ENCODE results near the gene ATM.
"Not testable (repeated sequence)": the region's sequence is repeated elsewhere in the genome, so short reads cannot be mapped to it uniquely, and the experiment has no call there.

ATM gene

GRCh38 chr11:108369064-108369463, 146.2 kb downstream of the ATM start:
- Histone ChIP-seq H3K9ac (ENCODE audit: low read depth, low read length, poor library complexity, severe bottlenecking) (no peak overlapping the region), H3K4me3 (ENCODE audit: low read length, poor library complexity, severe bottlenecking) (no peak overlapping the region), H4K20me1 (ENCODE audit: insufficient read depth, low read length, poor library complexity, severe bottlenecking) (no peaks in the 10 kb centered on the region), H2AFZ (ENCODE audit: low read length) (no peak overlapping the region), H3K27me3 (ENCODE audit: insufficient read depth, low read length, poor library complexity, severe bottlenecking) (no peaks in the 10 kb centered on the region), H3K9me3 (ENCODE audit: insufficient read depth, low read depth, low read length) (no peaks in the 10 kb centered on the region), H3K36me3 (ENCODE audit: insufficient read depth, low read length) (no peaks in the 10 kb centered on the region; the same call in 1 of the 2 replicates), H3K9me2 (replicated peaks; ENCODE audit: low read depth, low read length) (no peaks in the 10 kb centered on the region), H3K4me1 (ENCODE audit: insufficient read depth, low read length, poor library complexity, severe bottlenecking) (no peaks in the 10 kb centered on the region), H3K4me2 (ENCODE audit: low read depth, low read length, poor library complexity, severe bottlenecking) (no peak overlapping the region), H3K79me2 (ENCODE audit: insufficient read depth, low read length) (no peaks in the 10 kb centered on the region), H3F3A (ENCODE audit: low read depth) (no peaks in the 10 kb centered on the region)
- TF ChIP-seq EZH2phosphoT487 (IDR thresholded peaks at IDR 0.05; ENCODE audit: borderline replicate concordance) = no peak
- TF ChIP-seq, protein P1, sequence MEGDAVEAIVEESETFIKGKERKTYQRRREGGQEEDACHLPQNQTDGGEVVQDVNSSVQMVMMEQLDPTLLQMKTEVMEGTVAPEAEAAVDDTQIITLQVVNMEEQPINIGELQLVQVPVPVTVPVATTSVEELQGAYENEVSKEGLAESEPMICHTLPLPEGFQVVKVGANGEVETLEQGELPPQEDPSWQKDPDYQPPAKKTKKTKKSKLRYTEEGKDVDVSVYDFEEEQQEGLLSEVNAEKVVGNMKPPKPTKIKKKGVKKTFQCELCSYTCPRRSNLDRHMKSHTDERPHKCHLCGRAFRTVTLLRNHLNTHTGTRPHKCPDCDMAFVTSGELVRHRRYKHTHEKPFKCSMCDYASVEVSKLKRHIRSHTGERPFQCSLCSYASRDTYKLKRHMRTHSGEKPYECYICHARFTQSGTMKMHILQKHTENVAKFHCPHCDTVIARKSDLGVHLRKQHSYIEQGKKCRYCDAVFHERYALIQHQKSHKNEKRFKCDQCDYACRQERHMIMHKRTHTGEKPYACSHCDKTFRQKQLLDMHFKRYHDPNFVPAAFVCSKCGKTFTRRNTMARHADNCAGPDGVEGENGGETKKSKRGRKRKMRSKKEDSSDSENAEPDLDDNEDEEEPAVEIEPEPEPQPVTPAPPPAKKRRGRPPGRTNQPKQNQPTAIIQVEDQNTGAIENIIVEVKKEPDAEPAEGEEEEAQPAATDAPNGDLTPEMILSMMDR (conservative IDR thresholded peaks at IDR 0.05; ENCODE audit: low read length) = no peak

GRCh38 chr11:108370315-108370714, 147.4 kb downstream of the ATM start:
- TF ChIP-seq, protein P1 (conservative IDR thresholded peaks at IDR 0.05; ENCODE audit: low read length) = no peak
- TF ChIP-seq EZH2phosphoT487 (IDR thresholded peaks at IDR 0.05; ENCODE audit: borderline replicate concordance) = no peak
- H3K9me2 ChIP-seq (replicated peaks; ENCODE audit: low read depth, low read length) = no peaks in the 10 kb centered on the region
- no peak overlapping the region for H3K4me3 ChIP-seq (ENCODE audit: low read length, poor library complexity, severe bottlenecking)
- H3F3A ChIP-seq (ENCODE audit: low read depth) = no peaks in the 10 kb centered on the region
- H3K36me3 ChIP-seq (ENCODE audit: insufficient read depth, low read length) = no peaks in the 10 kb centered on the region; the same call in 1 of the 2 replicates
- no peak overlapping the region for H2AFZ ChIP-seq (ENCODE audit: low read length)
- no peaks in the 10 kb centered on the region for H3K27me3 ChIP-seq (ENCODE audit: insufficient read depth, low read length, poor library complexity, severe bottlenecking)
- H3K9me3 ChIP-seq (ENCODE audit: insufficient read depth, low read depth, low read length) = no peaks in the 10 kb centered on the region
- no peaks in the 10 kb centered on the region for H3K4me1 ChIP-seq (ENCODE audit: insufficient read depth, low read length, poor library complexity, severe bottlenecking)
- no peaks in the 10 kb centered on the region for H3K79me2 ChIP-seq (ENCODE audit: insufficient read depth, low read length)
- H4K20me1 ChIP-seq (ENCODE audit: insufficient read depth, low read length, poor library complexity, severe bottlenecking) = no peaks in the 10 kb centered on the region
- no peak overlapping the region for H3K9ac ChIP-seq (ENCODE audit: low read depth, low read length, poor library complexity, severe bottlenecking)
- no peak overlapping the region for H3K4me2 ChIP-seq (ENCODE audit: low read depth, low read length, poor library complexity, severe bottlenecking)

DNA sequence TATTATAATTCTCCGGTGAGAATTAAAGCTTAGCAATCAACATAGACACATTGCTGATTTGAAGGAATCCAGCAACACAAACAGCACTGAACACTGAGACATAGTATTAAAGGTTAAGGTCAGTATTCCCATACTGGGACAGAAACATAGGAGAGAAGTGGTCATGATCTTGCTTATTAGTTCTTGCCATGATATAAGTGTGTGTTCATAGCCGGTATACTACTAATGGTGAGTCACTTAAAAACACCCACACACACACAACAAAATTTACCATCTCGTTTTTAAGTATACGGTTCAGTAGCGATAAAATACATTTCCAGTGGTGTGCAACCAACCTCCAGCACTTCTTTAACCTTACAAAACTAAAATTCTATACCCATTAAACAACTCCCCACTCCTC, 148.1 kb downstream of the ATM start:
- H3K9ac ChIP-seq (ENCODE audit: low read depth, low read length, poor library complexity, severe bottlenecking) = no peak overlapping the region
- H4K20me1 ChIP-seq (ENCODE audit: insufficient read depth, low read length, poor library complexity, severe bottlenecking) = no peaks in the 10 kb centered on the region
- TF ChIP-seq, protein P1 (conservative IDR thresholded peaks at IDR 0.05; ENCODE audit: low read length) = no peak
- no peak for TF ChIP-seq EZH2phosphoT487 (IDR thresholded peaks at IDR 0.05; ENCODE audit: borderline replicate concordance)

GRCh38 chr11:108373505-108373904, 150.6 kb downstream of the ATM start:
- H3K9me2 ChIP-seq (replicated peaks; ENCODE audit: low read depth, low read length); H3K4me2 ChIP-seq (ENCODE audit: low read depth, low read length, poor library complexity, severe bottlenecking); H3K27me3 ChIP-seq (ENCODE audit: insufficient read depth, low read length, poor library complexity, severe bottlenecking); H3K9ac ChIP-seq (ENCODE audit: low read depth, low read length, poor library complexity, severe bottlenecking); H3K4me3 ChIP-seq (ENCODE audit: low read length, poor library complexity, severe bottlenecking); H3F3A ChIP-seq (ENCODE audit: low read depth); H3K9me3 ChIP-seq (ENCODE audit: insufficient read depth, low read depth, low read length); H3K79me2 ChIP-seq (ENCODE audit: insufficient read depth, low read length); H3K36me3 ChIP-seq (ENCODE audit: insufficient read depth, low read length); H3K4me1 ChIP-seq (ENCODE audit: insufficient read depth, low read length, poor library complexity, severe bottlenecking); H4K20me1 ChIP-seq (ENCODE audit: insufficient read depth, low read length, poor library complexity, severe bottlenecking); H2AFZ ChIP-seq (ENCODE audit: low read length): not testable (repeated sequence)

More for the DNA sequence above, 148.1 kb downstream of the ATM start:
- Histone ChIP-seq H3K9me2 (replicated peaks; ENCODE audit: low read depth, low read length) (no peaks in the 10 kb centered on the region), H3F3A (ENCODE audit: low read depth) (no peaks in the 10 kb centered on the region), H3K4me3 (ENCODE audit: low read length, poor library complexity, severe bottlenecking) (no peak overlapping the region), H3K27me3 (ENCODE audit: insufficient read depth, low read length, poor library complexity, severe bottlenecking) (no peaks in the 10 kb centered on the region), H2AFZ (ENCODE audit: low read length) (no peak overlapping the region), H3K9me3 (ENCODE audit: insufficient read depth, low read depth, low read length) (no peaks in the 10 kb centered on the region), H3K4me1 (ENCODE audit: insufficient read depth, low read length, poor library complexity, severe bottlenecking) (no peaks in the 10 kb centered on the region), H3K4me2 (ENCODE audit: low read depth, low read length, poor library complexity, severe bottlenecking) (no peak overlapping the region), H3K36me3 (ENCODE audit: insufficient read depth, low read length) (no peaks in the 10 kb centered on the region; the same call in 1 of the 2 replicates), H3K79me2 (ENCODE audit: insufficient read depth, low read length) (no peaks in the 10 kb centered on the region)

All from Loucy (cell line).